GM12873 (cell line): ENCODE measurements around the gene LYSET.
A peak's percentile ranks its signal among the peaks of the same experiment; 100 is the strongest.

Experiments used
- TF ChIP-seq, protein P1 (sequence below): IDR thresholded peaks from 2 replicates; pipeline ENCODE4 v1.5.1; 2012; ENCODE audit warnings: low read depth, mild to moderate bottlenecking, moderate library complexity, low read length, control low read depth; ENCODE audit not compliant: insufficient read depth; ENCODE audit errors: missing control alignments

Gene LYSET, protein sequence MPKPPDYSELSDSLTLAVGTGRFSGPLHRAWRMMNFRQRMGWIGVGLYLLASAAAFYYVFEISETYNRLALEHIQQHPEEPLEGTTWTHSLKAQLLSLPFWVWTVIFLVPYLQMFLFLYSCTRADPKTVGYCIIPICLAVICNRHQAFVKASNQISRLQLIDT

DNA sequence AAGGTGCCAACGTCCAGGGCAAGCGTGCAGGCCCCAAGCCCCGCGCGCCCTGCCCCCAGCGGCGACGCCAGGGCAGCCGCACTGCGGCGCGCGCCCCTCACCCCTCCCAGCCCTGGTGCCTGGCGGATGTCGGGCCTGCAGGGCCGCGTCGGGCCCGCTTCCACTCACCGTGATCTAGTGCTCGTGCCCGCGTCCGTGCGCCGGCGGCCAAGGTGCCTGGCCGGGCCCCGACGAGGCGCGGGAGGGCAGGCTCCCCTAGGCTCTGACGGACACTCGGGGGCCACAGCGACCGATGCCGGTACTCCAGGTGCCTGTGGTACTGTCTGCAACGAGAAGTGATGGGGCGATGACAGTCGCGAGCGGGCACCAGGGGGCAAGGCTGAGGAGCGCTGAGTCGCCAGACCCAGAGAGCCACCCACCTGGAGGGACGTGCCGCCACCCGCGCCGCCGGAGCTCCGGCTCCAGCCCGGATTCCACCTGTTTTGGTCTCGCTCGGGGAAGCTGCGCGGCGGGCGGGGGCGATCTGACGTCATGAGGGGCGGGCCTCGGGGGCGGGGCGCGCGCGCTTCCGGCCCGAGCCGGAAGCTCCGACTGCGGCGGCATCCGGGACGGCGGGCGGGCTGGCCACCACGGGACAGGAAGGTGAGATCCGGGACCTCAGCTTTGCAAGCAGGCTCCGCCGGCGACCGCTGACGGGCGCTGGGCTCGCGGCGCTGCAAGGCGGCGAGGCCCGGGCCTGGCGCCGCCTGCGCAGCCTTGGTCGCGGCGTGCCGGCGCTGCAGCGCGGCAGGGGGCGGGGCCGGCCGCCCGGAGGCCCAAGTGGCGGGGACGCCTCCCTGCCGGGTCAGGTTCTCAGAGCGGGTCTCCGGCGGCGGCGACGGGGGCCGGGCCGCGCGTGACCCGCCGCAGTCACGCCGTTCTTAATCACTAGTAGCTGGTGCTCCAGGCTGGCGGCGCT, at the start of gene LYSET, which contains the start of gene MOAP1:
TSS of gene LYSET (plus strand) at position 927 of the 958 bp plus-strand sequence. CDS start 89 bp downstream, outside the sequence.
TSS of gene MOAP1 (minus strand) at position 507 of the 958 bp plus-strand sequence. CDS start 655 bp downstream, outside the sequence.
- TF ChIP-seq, protein P1, sequence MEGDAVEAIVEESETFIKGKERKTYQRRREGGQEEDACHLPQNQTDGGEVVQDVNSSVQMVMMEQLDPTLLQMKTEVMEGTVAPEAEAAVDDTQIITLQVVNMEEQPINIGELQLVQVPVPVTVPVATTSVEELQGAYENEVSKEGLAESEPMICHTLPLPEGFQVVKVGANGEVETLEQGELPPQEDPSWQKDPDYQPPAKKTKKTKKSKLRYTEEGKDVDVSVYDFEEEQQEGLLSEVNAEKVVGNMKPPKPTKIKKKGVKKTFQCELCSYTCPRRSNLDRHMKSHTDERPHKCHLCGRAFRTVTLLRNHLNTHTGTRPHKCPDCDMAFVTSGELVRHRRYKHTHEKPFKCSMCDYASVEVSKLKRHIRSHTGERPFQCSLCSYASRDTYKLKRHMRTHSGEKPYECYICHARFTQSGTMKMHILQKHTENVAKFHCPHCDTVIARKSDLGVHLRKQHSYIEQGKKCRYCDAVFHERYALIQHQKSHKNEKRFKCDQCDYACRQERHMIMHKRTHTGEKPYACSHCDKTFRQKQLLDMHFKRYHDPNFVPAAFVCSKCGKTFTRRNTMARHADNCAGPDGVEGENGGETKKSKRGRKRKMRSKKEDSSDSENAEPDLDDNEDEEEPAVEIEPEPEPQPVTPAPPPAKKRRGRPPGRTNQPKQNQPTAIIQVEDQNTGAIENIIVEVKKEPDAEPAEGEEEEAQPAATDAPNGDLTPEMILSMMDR = peak; percentile 38

DNA sequence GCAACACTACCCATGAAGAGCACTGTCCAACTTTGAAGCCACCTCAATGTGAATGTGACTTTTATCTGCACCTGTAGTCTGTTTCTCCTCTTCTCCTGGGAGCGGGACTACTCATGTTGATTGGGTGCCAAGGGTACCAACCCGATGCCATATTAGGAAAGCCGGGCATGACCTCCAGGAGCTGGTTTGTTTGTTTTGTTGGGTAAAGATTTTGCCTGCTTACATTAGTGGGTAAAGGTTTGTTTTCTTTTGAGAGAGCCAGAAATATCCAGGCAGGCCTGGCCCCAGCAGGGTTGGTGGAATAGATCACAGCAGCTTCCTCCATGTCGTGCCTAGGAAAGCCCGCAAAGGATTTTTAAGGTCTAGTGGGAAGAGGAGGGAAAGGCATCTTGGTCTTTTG, 49.7 kb upstream of the LYSET start:
- TF ChIP-seq, protein P1 = no peak

DNA sequence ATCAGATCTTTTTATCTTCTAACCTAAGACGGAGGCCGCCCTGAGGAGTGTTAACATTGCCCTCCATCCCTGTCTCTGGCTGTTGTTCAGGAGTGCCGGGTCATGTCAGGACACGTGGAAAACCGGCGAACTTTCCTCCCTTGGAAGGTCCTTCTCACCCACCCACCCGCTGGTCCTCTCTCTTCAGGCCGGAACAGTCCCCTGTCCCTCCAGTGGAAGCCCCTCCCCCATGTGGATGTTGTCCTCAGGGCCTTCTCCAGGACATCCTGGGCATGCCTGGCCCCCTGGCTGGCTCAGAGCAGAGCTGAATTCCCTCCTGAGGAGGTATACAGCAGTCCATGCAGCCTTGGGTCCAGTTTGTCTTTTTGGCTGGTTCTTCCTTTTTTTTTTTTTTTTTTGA, 49.1 kb upstream of the LYSET start:
- TF ChIP-seq, protein P1 = no peak

DNA sequence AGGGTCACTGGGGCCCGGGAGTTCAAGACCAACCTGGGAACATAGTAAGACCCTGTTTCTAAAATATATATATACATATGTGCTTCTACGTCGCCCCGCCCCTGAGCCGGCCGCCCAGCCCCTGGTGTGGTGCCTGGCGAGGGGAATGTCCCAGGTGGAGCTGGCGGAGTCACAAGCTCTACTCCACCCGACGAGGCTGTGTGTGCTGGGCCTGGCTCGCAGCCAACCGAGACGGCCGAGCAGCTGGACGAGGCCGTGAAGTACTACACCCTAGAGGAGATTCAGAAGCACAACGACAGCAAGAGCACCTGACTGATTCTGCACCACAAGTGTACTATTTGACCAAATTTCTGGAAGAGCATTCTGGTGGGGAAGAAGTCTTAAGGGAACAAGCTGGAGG, 47.3 kb upstream of the LYSET start:
- TF ChIP-seq, protein P1 = no peak

DNA sequence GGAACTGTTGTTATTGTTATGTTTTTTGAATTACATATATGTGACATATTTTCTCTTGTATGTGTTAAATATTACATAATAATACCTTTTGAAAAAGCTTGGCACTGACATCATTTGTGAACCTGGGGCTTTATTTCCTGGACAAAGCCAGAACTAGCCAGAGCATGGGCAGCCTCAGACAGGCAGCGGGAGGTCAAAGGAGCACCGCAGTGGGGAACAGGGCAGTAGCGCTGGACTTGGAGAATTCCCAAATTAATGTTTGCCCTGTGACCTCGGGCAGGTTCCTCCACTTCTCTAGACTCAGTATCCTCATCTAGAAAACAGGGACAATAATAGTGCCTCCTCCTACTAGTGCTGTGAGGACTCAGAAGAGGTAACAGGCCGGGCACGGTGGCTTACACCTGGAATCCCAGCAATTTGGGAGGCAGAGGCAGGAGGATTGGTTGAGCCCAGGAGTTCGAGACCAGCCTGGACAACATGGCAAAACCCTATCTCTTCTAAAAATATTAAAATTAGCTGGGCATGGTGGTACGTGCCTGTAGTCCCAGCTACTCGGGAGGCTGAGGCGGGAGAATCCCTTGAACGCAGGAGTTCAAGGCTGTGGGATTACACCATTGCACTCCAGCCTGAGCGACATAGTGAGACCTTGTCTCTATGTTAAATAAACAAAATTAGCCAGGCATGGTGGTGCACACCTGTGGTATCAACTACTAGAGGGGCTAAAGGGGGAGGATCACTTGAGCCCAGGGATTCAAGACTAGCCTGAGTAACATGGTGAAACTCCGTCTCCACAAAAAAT, 42.1 kb upstream of the LYSET start:
- TF ChIP-seq, protein P1 = no peak

DNA sequence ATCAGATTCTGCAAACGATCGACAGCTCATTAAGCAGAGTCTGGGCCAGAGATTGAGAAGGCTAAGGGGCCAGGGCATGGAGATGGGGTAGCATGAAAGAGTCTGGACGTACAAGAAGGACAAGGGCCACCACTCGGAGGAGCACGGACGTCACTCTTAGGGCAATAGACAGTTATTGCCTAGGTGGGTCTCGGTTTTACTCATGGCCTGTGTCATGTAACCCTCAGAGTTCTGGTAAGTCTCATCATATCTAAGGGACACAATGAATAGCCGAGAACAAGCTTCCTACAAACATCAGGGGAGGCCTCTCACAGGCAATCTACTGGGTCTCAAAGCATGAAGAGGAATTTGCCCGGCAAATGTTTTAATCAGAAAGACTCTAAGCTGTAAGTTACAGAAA, 39.0 kb upstream of the LYSET start:
- TF ChIP-seq, protein P1 = no peak

DNA sequence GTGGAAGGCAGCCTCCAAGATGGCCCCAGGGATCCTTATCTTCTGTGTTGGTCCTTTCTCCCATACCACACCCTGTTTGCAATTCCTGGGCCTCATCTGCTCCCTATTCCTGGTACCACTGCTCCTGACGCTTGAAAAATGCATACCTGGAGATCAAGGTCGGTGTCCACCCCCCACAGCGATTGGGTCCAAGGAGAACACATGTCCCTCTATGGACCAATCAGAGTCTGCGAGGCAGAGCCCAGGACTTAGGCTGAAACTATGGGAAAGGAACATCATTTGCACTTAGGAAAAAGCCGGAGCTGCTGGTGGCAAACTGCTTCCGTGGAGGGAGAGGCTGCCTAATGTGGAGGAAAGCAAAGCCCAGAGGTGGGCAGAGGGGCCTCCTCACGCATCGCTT, 36.1 kb upstream of the LYSET start:
- TF ChIP-seq, protein P1 = no peak
